DOHH2 (cell line): ENCODE measurements around the gene USP40.

Experiments used
- H3F3A ChIP-seq: fragments of 200-600 bp; sonication (generic), shearing (Covaris generic); 2 replicates; pipeline ENCODE4 v1.6.0; 2016; ENCODE audit warnings: antibody characterized with exemption, mild to moderate bottlenecking; ENCODE audit not compliant: control insufficient read depth, insufficient read depth
- H3K27ac ChIP-seq: fragments of 200-600 bp; sonication (generic); 2 replicates; pipeline ENCODE4 v1.5.1; 2014; ENCODE audit warnings: low read depth, mild to moderate bottlenecking, low read length, moderate library complexity
- H3K27me3 ChIP-seq: fragments of 200-600 bp; sonication (generic); 2 replicates; pipeline ENCODE4 v1.6.1; 2014; ENCODE audit warnings: mild to moderate bottlenecking, low read length, mixed read lengths; ENCODE audit not compliant: control insufficient read depth
- H3K36me3 ChIP-seq: fragments of 200-600 bp; sonication (generic); 2 replicates; pipeline ENCODE4 v1.6.1; 2014; ENCODE audit warnings: mild to moderate bottlenecking, low read length, moderate library complexity, mixed read lengths; ENCODE audit not compliant: control insufficient read depth
- H3K4me1 ChIP-seq: fragments of 200-600 bp; sonication (generic); 2 replicates; pipeline ENCODE4 v1.6.1; 2014; ENCODE audit warnings: mild to moderate bottlenecking, low read length, mixed read lengths; ENCODE audit not compliant: control insufficient read depth
- H3K4me2 ChIP-seq: fragments of 200-600 bp; sonication (generic); 2 replicates; pipeline ENCODE4 v1.6.0; 2014; ENCODE audit warnings: mild to moderate bottlenecking, low read length, moderate library complexity
- H3K4me3 ChIP-seq: fragments of 200-600 bp; sonication (generic); 2 replicates; pipeline ENCODE4 v1.5.1; 2014; ENCODE audit warnings: mild to moderate bottlenecking, low read length, mixed read lengths
- H3K79me2 ChIP-seq: fragments of 200-600 bp; sonication (generic); 2 replicates; pipeline ENCODE4 v1.6.1; 2014; ENCODE audit warnings: mild to moderate bottlenecking, low read length, mixed read lengths; ENCODE audit not compliant: control insufficient read depth
- H3K9me2 ChIP-seq: fragments of 200-600 bp; sonication (generic); replicated peaks from 2 replicates; pipeline ENCODE4 v1.6.1; 2014; ENCODE audit warnings: mild to moderate bottlenecking, low read length, mixed read lengths; ENCODE audit not compliant: control insufficient read depth
- H3K9me3 ChIP-seq: fragments of 200-600 bp; sonication (generic); 2 replicates; pipeline ENCODE4 v1.6.1; 2014; ENCODE audit warnings: antibody characterized with exemption, low read length, mixed read lengths; ENCODE audit not compliant: control insufficient read depth, insufficient read depth
- H4K20me1 ChIP-seq: fragments of 200-600 bp; sonication (generic); 2 replicates; pipeline ENCODE4 v1.6.0; 2014; ENCODE audit warnings: low read depth, mild to moderate bottlenecking, antibody characterized with exemption, low read length, moderate library complexity; ENCODE audit not compliant: control insufficient read depth, insufficient read depth
- CTCF ChIP-seq: fragments of 200-600 bp; sonication (generic); IDR thresholded peaks from one replicate; pipeline ENCODE4 v1.5.1; 2014; ENCODE audit warnings: antibody characterized with exemption, mild to moderate bottlenecking, low read depth, low read length; ENCODE audit not compliant: poor library complexity, severe bottlenecking
- EZH2phosphoT487 ChIP-seq: fragments of 200-600 bp; sonication (generic); IDR thresholded peaks from 2 replicates; pipeline ENCODE4 v1.6.1; 2017; ENCODE audit warnings: borderline replicate concordance, mild to moderate bottlenecking, antibody characterized with exemption, low read length, moderate library complexity, mixed read lengths

Gene USP40

DNA sequence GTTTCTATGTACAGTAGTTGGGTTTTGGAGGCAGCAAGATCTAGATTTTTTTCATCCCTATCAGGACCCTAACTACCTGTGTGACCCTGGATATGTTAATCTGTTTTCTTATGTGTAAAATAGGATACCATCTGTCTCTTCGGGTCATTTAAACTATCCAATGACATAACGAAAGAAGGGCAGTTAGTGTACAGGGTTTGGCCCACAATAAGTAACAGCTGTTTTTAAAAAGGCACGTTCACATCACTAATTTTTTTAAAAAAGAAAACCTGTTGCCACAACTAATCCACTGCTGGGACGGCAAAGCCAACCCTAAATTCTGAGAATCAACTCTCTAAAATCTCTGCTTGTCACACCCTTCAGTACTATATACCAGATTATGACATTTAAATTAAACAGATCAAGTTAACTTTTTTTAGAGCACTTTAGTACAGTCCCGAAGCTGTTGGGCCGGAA, 869 bp downstream of the USP40 start:
- peak overlapping the region; percentile 63 for H3K4me2 ChIP-seq
- peak overlapping the region; percentile 75 for H3K4me3 ChIP-seq
- H3K79me2 ChIP-seq = peaks cover 9% of the 10 kb centered on the region; the same call in 1 of the 2 replicates
- H3K9me2 ChIP-seq = no peaks in the 10 kb centered on the region
- TF ChIP-seq CTCF (no peak), EZH2phosphoT487 (no peak)
- no peaks in the 10 kb centered on the region for H4K20me1 ChIP-seq
- no peaks in the 10 kb centered on the region for H3K36me3 ChIP-seq
- H3K4me1 ChIP-seq = peaks cover 15% of the 10 kb centered on the region
- H3F3A ChIP-seq = no peaks in the 10 kb centered on the region
- H3K27ac ChIP-seq = peak overlapping the region; percentile 63
- H3K27me3 ChIP-seq = no peaks in the 10 kb centered on the region
- no peaks in the 10 kb centered on the region for H3K9me3 ChIP-seq

GRCh38 chr2:233563663-233564430, 2.7 kb downstream of the USP40 start:
- TF ChIP-seq EZH2phosphoT487 = no peak
- TF ChIP-seq CTCF = no peak
- Histone ChIP-seq H3K9me2 (no peaks in the 10 kb centered on the region), H3K79me2 (peaks cover 9% of the 10 kb centered on the region; the same call in 1 of the 2 replicates), H3K27me3 (no peaks in the 10 kb centered on the region), H3K4me3 (no peak overlapping the region), H4K20me1 (no peaks in the 10 kb centered on the region), H3K36me3 (peaks cover 2% of the 10 kb centered on the region; the same call in 1 of the 2 replicates), H3F3A (no peaks in the 10 kb centered on the region), H3K4me1 (peaks cover 15% of the 10 kb centered on the region), H3K27ac (no peak overlapping the region), H3K4me2 (no peak overlapping the region), H3K9me3 (no peaks in the 10 kb centered on the region)

- H3K4me2 ChIP-seq = no peak overlapping the region
- no peaks in the 10 kb centered on the region for H3K9me3 ChIP-seq
- H3K4me1 ChIP-seq = peaks cover 9% of the 10 kb centered on the region
- H3K36me3 ChIP-seq = peaks cover 11% of the 10 kb centered on the region
- no peaks in the 10 kb centered on the region for H3F3A ChIP-seq
- H3K4me3 ChIP-seq = no peak overlapping the region
- TF ChIP-seq EZH2phosphoT487 (no peak), CTCF (no peak)
- no peaks in the 10 kb centered on the region for H4K20me1 ChIP-seq
- no peaks in the 10 kb centered on the region for H3K79me2 ChIP-seq
- H3K27me3 ChIP-seq = no peaks in the 10 kb centered on the region
- H3K9me2 ChIP-seq = no peaks in the 10 kb centered on the region
- no peak overlapping the region for H3K27ac ChIP-seq
Observed at GRCh38 chr2:233556881-233557736, 9.5 kb downstream of the USP40 start.
